ENCODE results near the gene DEGS2. TPM values are rescaled to one million over a fixed set of nuclear protein-coding genes. Genes with fewer than 3 reads are reported as not detected.

The DEGS2 gene
- total and polyA plus RNA-seq, 8 donors = 1.9 to 7.3 (median 4.8) TPM

GRCh38 chr14:100142073-100143040, 17.1 kb downstream of the DEGS2 start:
- Histone ChIP-seq H3K27me3 (no peaks in the 10 kb centered on the region), H3K4me1 (peaks cover 8 to 14% (median 10%) of the 10 kb centered on the region in 3 donors), H3K27ac (peak overlapping the region in 3 of 4 donors; percentile 40 to 61 (median 60)), H3K4me3 (no peak overlapping the region), H3K36me3 (no peaks in the 10 kb centered on the region), H3K9me3 (no peaks in the 10 kb centered on the region)
- TF ChIP-seq CTCF (IDR thresholded peaks at IDR 0.05) = no peak
- WGBS, 2 donors = 36 to 38% methylated on average over 14 of the region's 14 CpGs
- ATAC-seq (peak; percentile 56 to 78 (median 70)), DNase-seq (peak in 5 of 6 donors; percentile 53 to 85 (median 65)), FAIRE-seq (no peak)
- intact Hi-C loops (cut with DNase I) = no loop called here

GRCh38 chr14:100141098-100141497, 18.3 kb downstream of the DEGS2 start:
- H3K9me3 ChIP-seq = no peaks in the 10 kb centered on the region
- no peaks in the 10 kb centered on the region for H3K27me3 ChIP-seq
- FAIRE-seq (no peak), ATAC-seq (no peak), DNase-seq (peak in 1 of 6 donors; percentile 62)
- TF ChIP-seq CTCF (IDR thresholded peaks at IDR 0.05) = no peak
- H3K36me3 ChIP-seq = no peaks in the 10 kb centered on the region
- intact Hi-C loops (cut with DNase I) = no loop called here
- H3K27ac ChIP-seq = peak overlapping the region in 2 of 4 donors; percentile 40 to 60
- 87 to 90% methylated on average over 7 of the region's 7 CpGs for WGBS, 2 donors
- peaks cover 8 to 14% (median 10%) of the 10 kb centered on the region in 3 donors for H3K4me1 ChIP-seq
- H3K4me3 ChIP-seq = no peak overlapping the region

GRCh38 chr14:100140452-100141078, 18.9 kb downstream of the DEGS2 start:
- peaks cover 8 to 14% (median 10%) of the 10 kb centered on the region in 3 donors for H3K4me1 ChIP-seq
- 69 to 70% methylated on average over 16 of the region's 16 CpGs for WGBS, 2 donors
- no peaks in the 10 kb centered on the region for H3K9me3 ChIP-seq
- TF ChIP-seq CTCF (IDR thresholded peaks at IDR 0.05) = no peak
- H3K36me3 ChIP-seq = no peaks in the 10 kb centered on the region
- FAIRE-seq (no peak), DNase-seq (peak in 1 of 6 donors; percentile 55), ATAC-seq (peak in 2 of 4 donors; percentile 33 to 35)
- intact Hi-C loops (cut with DNase I) = no loop called here
- peak overlapping the region in 1 of 4 donors; percentile 60 for H3K27ac ChIP-seq
- H3K27me3 ChIP-seq = no peaks in the 10 kb centered on the region
- no peak overlapping the region for H3K4me3 ChIP-seq

- Histone ChIP-seq H3K36me3 (no peaks in the 10 kb centered on the region), H3K27ac (no peak overlapping the region), H3K27me3 (no peaks in the 10 kb centered on the region), H3K4me3 (no peak overlapping the region), H3K4me1 (peaks cover 8 to 14% (median 10%) of the 10 kb centered on the region in 3 donors), H3K9me3 (no peaks in the 10 kb centered on the region)
- no peak for FAIRE-seq
- no peak for TF ChIP-seq CTCF (IDR thresholded peaks at IDR 0.05)
- intact Hi-C loops (cut with DNase I) = no loop called here
- DNase-seq = peak in 1 of 6 donors; percentile 39
- WGBS, 2 donors = 94 to 97% methylated on average over 13 of the region's 13 CpGs
- ATAC-seq = no peak
These were observed 20.5 kb downstream of the DEGS2 start for GRCh38 chr14:100138955-100139354.
